Glomerular endothelial cell (primary cell): ENCODE measurements around the gene TMEM258. TPM values are rescaled to one million over a fixed set of nuclear protein-coding genes. Genes with fewer than 3 reads are reported as not detected.

Experiments used
- DNase-seq: peaks from one replicate; pipeline ENCODE4 v3.0.0-alpha.2; 2011; ENCODE audit warnings: low read depth, low spot score; ENCODE audit errors: extremely low read depth
- total RNA-seq: library from RNA; depleted of rRNA; stranded (reverse); fragments of >200 nt; gene quantifications from 2 replicates; pipeline ENCODE4 v1.2.3, GENCODE V29; 2015

TMEM258 gene
- total RNA-seq, 1 donor from 2014 or later, result 57.6 TPM

DNA sequence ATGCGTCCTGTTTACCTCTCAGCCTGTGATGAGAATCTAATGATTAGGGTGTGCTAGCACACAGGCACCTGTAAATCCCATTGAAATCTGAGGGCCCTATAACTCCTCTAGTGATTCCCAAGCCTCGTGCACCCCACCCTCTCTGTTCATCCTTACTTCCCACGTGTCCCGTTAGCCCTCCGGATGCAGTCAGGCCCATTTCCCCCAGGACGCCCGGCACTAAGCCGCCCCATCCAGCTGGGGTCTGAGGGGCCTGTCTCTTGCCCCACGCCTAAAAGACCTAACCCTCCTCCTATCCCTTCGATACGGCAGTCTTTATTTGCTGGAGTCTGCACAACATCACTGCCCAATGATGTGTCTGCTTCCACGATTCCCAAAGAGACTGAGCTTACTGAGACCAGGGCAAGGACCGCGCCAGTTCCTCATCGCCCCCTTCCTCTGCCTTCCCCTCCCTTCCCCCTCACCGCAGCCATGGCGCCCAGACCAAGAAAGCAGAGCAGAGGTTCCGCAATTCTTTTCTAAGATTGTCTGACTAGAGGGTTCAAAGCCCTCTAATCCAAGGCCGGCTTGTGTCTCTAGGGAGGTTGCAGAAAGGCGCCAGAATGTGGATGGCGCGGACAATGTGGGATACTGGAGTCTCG is 34.7 kb upstream of the TMEM258 start:
- DNase-seq, result no peak

DNA sequence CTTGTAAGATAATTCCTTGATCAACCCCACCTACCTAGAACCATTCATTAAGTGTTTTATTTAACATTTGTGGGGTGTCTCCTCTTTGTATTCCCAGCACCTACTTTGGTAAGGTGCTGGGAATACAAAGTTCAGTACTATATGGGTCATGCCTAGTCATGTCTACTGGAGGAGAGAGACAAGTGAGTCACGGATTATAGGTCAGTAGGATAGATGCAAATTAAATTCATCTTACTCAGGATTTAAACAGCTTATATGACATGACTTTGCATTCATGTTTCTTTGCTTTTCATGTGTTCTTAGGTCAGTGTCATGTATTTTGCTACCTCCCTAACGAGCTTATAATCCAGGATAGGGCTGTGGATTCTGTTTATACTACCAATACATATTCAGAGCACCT is 27.8 kb upstream of the TMEM258 start:
- DNase-seq, result no peak

DNA sequence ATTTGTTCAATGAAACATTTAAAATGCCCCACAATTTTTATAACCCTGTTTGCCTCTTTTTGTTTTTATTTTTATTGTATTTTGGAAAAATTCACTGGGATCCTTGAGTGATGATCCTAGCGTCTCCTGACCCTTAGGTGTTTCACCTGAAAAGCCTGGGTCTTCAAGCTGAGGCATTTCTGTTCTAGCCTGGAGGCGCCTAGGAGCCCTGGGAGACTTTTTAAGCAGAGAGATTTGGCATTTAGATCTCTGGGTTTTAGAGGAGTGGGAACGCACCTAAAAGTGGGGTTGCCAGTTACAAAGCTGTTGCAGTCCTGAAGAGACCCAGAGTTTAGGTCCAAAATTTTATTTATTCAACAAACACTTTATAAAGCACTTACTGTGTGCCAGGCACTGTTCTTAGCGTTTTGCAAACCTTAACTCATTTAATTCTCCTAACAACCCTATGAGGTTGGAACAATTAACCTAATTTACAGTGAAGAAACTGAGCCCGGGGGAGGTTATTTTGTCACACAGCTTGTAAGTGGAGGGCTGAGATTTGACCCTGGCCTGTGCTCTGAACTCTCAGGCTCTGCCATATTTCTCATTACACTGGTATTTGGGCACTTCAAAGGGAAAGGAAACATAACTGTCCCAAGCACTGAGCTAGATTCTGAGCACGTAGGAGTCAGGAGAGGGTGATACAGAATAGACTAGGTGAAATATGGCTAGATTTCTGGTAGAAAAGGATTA is 25.2 kb upstream of the TMEM258 start:
- no peak for DNase-seq

DNA sequence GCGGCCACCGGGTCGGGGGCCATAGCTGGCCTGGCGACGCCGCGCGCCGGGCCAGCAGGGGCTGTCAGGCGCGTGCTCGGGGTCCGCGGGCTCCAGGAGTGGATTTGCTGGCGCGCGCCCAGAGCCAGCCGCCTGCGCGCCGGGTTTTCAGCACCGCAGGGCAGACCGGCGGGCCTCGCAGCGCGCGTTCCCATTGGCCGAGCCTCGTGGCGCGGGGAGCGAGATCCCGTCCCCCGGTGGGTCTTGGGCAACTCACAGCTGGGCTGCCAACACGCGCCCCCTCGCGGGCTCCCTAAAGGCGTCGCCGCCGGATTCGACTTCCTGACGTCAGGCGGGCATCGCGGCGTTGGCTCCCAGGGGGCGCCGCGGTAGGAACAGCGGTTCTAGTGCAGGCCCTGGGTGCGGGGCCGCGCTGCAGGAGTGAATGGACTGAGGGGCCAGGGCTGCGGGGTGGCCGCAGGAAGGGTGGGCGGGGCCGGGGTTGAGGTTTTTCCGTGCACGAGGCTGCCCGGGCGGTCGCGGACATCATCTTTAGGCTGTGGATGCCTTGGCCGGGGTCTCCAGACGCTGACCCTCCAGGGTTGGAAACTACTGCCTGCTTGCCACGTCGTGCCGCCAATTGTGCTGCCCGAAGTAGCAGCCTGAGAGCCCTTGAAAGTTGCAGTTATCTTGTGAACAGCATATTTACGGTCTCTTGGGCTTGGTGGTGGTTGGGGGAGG is 24.5 kb upstream of the TMEM258 start, which contains the start of gene FADS1:
Gene FADS1, minus strand, starts transcription at position 268 of the 720 bp plus-strand sequence. Its CDS starts 74 bp downstream, at position 194.
- DNase-seq, result no peak

GRCh38 chr11:61815790-61816735 is 23.7 kb upstream of the TMEM258 start:
- DNase-seq, result no peak

DNA sequence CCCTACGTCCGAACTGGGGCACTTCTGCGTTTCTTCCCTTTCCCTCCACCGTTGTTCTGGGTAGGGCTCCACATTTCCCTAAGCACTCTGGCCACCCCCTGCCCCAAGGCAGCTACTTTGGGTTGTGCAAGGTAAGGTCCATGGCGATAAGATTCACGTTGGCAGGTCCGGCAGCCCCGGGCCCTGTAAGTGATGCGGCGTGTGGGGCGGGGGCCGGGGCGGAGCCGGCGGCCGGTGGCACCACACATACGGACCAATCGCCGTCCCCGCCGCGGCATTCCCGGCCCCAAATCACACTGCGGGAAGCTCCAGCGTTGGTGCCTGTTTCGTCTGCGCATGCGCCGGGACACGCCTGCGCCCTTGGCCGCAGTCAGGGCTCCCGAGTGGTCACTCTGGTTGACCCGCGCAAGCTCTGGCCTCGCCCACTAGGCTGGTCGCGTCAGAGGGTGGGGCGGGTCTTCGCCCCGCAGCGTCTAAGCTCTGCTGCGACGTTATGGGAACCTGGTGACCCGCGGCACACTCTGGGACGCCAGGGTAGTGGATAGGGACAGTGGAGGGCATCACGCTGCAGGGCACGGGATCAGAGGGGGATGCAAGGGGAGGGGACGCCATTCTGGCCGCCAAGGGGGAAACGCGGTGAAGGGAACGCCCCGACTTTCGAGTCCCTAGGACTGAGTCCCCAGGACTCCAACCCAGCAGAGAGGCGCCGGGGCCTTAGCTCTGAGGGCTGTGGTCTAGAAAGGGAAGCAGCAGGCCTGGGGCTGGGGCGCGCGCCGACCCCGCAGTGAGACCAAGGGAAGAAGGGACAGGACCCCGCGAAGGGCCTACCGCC is 22.8 kb upstream of the TMEM258 start:
- DNase-seq, result no peak

GRCh38 chr11:61814247-61814957 is 22.0 kb upstream of the TMEM258 start:
- no peak for DNase-seq

DNA sequence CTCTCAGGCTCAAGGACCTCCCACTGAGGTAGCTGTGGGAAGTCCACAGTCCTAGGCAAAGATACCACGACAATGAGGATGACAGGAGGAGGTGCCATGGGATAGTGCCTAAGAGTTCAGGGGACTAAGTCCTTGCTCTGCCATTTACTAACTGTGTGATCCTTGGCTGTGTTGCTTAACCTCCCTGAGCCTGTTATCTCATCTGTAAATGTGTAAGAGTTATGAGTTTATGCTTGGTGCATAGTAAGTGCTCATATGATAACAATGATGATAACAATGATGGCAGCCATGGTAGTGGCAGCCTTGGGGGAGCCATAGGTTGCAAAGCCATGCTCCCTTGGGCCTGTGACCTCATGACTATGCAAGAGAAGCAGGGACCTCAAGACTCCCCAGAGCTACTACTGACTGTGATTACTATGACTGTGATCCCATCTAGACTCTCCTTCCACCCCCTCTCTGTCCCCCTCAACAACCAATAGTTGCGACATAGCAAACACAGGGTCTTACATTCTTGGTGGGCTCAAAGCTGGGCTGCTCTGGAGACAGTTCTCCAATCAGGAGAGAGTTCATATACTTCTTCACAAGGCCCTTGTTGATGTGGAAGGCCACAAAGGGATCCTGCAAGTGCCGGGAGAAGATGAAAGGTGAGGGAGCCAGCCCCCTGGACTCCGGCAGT is 20.5 kb upstream of the TMEM258 start:
- no peak for DNase-seq

DNA sequence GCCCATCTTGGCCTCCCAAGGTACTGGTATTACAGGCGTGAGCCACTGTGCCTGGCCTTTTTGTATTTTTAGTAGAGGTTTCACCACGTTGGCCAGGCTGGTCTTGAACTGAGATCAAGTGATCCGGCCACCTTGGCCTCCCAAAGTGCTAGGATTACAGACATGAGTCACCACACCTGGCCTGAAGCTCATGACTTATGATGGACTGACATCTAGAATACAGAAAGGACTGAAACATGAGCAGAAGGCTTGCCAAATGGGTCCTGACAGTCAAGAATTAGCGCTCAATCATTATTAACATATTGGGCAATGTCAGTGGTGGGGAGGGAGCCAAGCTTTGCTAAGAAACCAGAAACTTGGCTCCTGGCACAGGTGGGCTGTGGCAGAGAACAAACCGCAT is 19.4 kb upstream of the TMEM258 start:
- no peak for DNase-seq

DNA sequence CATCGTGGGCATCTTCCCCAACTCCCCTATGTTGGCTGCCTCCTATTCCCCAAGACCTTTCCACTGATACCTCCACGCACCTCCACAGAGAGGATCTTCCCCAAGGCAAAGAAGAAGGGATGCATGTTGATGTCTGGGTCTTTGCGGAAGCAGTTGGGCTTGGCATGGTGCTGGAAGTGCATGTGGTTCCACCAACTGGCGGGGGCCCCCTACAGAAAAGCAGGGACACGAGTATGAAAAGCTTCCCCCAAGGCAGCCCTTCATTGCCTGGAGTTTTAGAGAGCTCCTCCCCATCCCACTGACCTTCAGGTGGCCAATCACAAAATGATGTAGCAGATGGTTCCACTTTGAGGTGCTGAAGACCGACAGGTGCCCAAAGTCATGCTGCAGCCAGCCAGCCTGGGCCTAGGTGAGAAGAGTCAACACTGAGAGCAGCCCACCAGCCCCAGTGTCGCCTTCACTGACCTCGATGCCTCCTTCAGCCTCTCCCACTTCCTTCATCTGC is 18.3 kb upstream of the TMEM258 start:
- no peak for DNase-seq

DNA sequence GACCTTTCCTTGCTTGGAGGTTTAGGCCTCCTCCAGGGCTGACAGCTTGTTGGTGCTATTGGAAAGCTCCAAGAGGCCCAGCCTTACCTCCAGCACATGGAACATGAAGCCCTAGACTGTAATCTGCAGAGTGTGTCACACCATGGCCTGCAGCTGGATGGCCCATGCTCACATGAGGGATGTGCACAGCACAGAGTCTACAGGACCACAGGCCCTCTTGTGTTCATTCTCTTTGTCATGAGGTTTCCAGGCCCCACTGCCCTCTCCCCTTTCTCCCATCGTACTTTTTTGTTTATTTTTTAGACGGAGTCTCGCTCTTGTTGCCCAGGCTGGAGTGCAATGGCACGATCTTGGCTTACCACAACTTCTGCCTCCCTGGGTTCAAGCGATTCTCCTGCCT is 14.4 kb upstream of the TMEM258 start:
- no peak for DNase-seq

DNA sequence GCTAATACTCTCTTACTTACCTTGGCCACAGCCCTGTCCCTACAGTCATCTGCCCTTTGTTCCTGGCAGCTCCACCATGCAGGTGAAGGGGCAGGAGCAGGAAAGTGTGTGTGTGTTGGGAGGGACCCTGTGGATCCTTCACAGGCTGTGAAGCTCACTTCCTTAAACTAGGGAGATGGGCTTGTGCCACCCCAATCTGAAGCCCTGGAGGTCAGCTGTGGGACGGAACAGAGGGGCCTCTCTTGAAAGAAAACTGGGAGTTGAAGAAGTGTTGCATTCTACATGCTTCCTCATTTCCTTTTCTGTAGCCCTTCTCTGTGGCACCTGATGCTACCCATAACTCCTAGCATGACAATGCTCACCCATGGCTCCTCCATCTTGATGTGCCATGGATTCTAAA is 12.7 kb upstream of the TMEM258 start:
- DNase-seq, result no peak

DNA sequence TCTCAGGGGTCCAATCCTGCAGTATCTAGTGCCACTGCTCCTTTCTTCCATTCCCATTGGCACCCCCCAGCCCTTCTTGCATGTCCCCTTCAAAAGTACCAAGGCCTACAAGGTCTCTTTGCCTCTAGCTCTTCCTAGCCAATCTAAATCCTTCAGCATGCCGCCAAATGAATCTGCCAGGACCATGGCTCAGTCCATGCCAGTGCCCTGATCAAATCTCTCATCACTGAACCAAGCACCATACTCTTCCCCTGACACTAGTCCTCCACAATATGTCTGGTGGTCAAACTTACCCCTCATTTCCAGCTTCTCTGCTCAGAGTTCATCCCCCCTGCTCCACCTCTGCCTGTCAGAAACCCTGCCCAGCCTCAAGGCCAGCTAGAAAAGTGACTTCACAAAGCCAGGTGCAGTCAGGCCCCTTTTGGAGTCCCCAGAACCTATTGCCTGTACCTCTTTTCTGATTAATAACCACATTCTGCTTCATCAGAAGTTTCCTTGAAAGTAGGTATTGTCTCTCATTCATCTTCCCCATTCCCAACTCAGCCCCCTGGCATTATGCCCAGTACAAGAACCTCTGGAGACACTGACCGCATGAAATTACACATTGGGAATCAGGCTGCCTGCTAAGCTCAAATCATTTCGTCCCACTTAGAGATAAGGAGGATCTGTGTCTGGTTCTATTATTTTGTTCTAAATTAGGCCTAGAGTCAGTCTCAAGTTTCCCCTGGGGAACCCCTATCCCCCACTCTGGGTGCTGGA is 11.7 kb upstream of the TMEM258 start:
- no peak for DNase-seq

- no peak for DNase-seq
Measured at GRCh38 chr11:61802605-61803004, 10.2 kb upstream of the TMEM258 start.

DNA sequence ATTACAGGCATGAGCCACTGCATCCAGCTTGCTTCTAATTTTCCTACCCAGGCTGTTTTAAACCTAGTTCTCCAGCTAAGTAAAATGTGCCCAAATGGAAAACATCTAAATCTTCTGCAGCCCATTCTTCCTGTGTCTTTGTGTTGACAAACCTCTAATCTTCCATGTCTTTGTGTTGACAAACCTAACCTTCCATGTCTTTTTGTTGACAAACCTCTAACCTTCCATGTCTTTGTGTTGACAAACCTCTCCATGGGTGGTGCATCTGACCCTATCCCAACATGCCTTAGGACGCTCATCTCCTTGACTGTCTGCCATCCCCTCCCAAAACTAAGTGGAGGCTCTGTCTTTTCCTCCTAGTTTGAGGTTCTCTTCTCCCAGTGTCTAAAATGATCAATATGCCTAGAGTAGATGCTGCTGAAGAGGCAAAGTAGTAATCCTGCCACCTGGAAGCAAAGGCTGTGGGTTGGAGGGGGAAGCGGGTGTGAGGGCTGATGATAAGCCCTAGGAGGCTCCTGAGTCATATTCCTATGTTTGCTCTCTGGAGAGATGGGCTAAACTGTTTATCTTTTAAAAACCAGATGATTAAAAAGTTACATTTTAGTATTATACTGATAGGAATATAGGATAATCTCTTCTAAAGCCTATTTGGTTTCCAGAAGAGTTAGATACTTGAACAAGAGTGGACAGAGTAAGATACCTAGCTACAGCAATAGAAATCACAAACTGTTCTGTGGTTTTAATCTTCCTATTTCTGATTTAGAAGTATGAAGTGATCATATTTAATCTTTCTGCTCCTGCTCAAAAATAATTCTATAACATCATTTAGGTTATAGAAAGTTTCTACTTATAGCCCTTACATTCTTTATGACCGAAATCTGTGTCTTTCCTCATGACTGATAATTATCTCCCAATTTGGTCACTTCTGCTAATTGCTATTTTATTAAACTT is 8.2 kb upstream of the TMEM258 start:
- DNase-seq, result no peak

- DNase-seq, result no peak
Measured at GRCh38 chr11:61799665-61800284, 7.4 kb upstream of the TMEM258 start.
